ENCODE results near the gene SDF4.

GRCh38 chr1:1260843-1261560, 29.2 kb upstream of the SDF4 start:
- TF ChIP-seq CTCF (IDR thresholded peaks at IDR 0.05) (no peak), POLR2A (IDR thresholded peaks at IDR 0.05) (no peak), POLR2AphosphoS5 (IDR thresholded peaks at IDR 0.05) (no peak)
